NCI-H2196 (cell line): Measurements from ENCODE around the gene CDH5.

Experiments
- DNase-seq: peaks from one replicate; lab custom pipeline; 2025; ENCODE audit not compliant: unreplicated experiment; lab: John Stamatoyannopoulos, UW

Gene CDH5

GRCh38 chr16:66389256-66390176 is 23.0 kb downstream of the CDH5 start:
- DNase-seq, result no peak

- DNase-seq, result no peak
Measured at GRCh38 chr16:66390346-66391108, 24.0 kb downstream of the CDH5 start.

- DNase-seq, result no peak
Measured at GRCh38 chr16:66391726-66392670, 25.5 kb downstream of the CDH5 start.

- no peak for DNase-seq
Measured at GRCh38 chr16:66395806-66396555, 29.5 kb downstream of the CDH5 start.

- no peak for DNase-seq
Measured at GRCh38 chr16:66397736-66398433, 31.4 kb downstream of the CDH5 start.

GRCh38 chr16:66399031-66399430 is 32.5 kb downstream of the CDH5 start:
- DNase-seq, result no peak

- DNase-seq, result no peak
Measured at GRCh38 chr16:66399930-66400329, 33.4 kb downstream of the CDH5 start.

- DNase-seq, result no peak
Measured at GRCh38 chr16:66400503-66401380, 34.3 kb downstream of the CDH5 start.

GRCh38 chr16:66401610-66402009 is 35.1 kb downstream of the CDH5 start:
- DNase-seq, result no peak

GRCh38 chr16:66402166-66402565 is 35.7 kb downstream of the CDH5 start:
- DNase-seq, result no peak

- no peak for DNase-seq
Measured at GRCh38 chr16:66402591-66403230, 36.2 kb downstream of the CDH5 start.

GRCh38 chr16:66403531-66404145 is 37.1 kb downstream of the CDH5 start:
- no peak for DNase-seq

GRCh38 chr16:66405057-66405783 is 38.7 kb downstream of the CDH5 start:
- DNase-seq, result no peak

- peak; percentile 53 for DNase-seq
Measured at GRCh38 chr16:66406534-66407221, 40.2 kb downstream of the CDH5 start.

GRCh38 chr16:66408163-66409048 is 41.9 kb downstream of the CDH5 start:
- no peak for DNase-seq

- DNase-seq, result no peak
Measured at GRCh38 chr16:66409156-66409555, 42.7 kb downstream of the CDH5 start.
